Measurements from ENCODE around the gene SLC22A2. TPM values are rescaled to one million over a fixed set of nuclear protein-coding genes. Genes with fewer than 3 reads are reported as not detected.
"Not testable (repeated sequence)": the region's sequence is repeated elsewhere in the genome, so short reads cannot be mapped to it uniquely, and the experiment has no call there.

Gene SLC22A2
- not detected for total RNA-seq

DNA sequence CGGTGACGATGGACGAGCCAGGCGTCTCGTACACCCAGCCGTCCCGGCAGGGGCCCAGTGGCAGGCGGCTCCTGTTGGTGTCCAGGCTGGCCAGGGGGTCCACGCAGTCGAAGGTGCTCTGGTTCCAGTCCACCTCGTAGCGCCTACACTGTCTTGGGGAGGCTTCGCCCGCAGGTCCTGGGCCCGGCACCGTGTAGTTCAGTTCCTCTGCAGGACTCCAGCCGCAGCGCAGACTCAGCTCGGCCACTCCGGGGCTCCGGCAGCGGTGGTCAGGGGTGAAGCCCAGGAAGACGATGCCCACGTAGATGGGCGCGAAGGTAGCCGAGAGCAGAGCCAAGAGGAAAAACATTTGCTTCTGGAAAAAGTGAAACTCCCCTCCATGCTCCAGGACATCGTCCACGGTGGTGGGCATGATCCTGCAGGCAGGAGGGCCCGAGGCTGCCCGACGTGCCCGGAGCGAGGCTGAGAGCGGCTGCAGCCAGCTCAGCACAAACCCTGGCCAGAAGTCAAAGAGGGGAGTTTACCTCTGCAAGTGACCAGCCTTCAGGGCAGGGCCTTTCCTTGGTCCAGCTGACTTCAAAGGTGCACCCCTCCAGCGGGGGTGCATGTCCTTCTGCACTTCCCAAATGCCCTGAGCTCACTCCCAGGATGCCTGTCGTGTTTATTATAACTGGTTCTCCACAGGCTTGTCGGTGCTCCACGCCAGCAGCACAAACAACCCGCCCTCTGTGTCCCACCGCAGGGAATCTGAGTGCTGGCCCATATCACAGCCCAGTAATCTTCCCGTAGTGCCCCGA is at the start of gene SLC22A2:
Gene SLC22A2 (minus strand): TSS at position 476 of the 797 bp plus-strand sequence. CDS start 64 bp downstream, at position 412.
- Mint-ChIP-seq H3K27ac (no peak within 1 kb of the TSS), H3K27me3 (peaks cover 22% of the 10 kb centered on the region), H3K9me3 (no peaks in the 10 kb centered on the region), H3K36me3 (ENCODE audit: low read depth) (no peaks in the 10 kb centered on the region), H3K4me1 (no peaks in the 10 kb centered on the region), H3K4me3 (no peak within 1 kb of the TSS)
- ATAC-seq (replicated peaks) = no peak

DNA sequence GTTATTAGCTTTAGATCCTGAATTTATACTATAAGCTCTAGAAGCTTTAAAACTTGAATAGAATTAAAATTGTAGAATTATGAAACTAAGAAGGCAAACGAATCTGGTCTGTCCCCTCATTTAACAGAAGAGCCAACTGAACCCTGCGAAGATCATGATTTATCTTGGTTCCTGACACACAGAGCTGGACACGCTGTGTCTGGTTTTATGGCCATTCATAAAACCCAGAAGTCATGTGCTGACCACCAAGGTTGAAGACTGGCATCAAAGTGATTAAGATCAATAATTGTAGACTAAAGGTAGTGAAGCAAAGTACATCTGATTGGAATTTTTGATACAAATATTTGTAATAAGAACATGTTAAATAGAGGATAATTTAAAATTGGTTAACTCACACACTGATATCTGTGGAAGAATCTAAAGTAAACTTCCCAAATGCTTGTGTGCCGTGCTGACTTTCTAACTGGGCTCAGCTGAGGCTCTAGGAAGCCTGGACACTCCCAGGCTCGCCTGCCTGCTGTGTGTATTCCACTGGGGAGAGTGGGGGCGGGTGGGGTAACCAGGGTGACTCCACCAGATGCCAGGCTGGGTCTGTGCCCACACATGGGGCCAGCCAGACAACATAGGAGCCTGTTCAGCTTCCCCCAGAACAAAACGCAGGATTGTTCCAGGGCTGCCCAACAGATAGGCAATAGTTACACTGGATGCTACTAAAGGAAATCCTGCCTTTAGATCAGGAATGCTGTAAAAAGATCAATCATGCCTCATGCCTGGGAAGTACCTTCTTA is 47.5 kb upstream of the SLC22A2 start:
- Mint-ChIP-seq H3K36me3 (ENCODE audit: low read depth) (no peaks in the 10 kb centered on the region), H3K27me3 (peaks cover 16% of the 10 kb centered on the region), H3K27ac (no peak overlapping the region), H3K9me3 (peaks cover 7% of the 10 kb centered on the region), H3K4me3 (no peak overlapping the region), H3K4me1 (no peaks in the 10 kb centered on the region)
- no peak for ATAC-seq (replicated peaks)

DNA sequence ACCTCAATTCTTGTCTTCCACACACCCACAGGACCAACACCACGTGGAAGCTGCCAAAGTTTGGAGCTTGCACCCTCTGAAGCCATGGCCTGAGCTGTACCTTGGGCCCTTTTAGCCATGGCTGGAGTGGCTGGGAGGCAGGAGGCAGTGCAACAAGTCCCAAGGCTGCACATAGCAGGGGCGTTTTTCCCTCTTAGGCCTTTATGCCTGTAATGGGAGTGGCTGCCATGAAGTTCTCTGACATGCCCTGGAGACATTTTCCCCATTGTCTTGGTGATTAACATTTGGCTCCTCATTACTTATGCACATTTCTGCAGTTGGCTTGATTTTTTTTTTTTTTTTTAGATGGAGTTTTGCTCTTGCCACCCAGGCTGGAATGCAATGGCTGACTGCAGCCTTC is 45.2 kb upstream of the SLC22A2 start:
- Mint-ChIP-seq H3K36me3 (ENCODE audit: low read depth) (no peaks in the 10 kb centered on the region), H3K27ac (no peak overlapping the region), H3K9me3 (no peaks in the 10 kb centered on the region), H3K4me3 (no peak overlapping the region), H3K27me3 (peaks cover 14% of the 10 kb centered on the region), H3K4me1 (no peaks in the 10 kb centered on the region)
- no peak for ATAC-seq (replicated peaks)

DNA sequence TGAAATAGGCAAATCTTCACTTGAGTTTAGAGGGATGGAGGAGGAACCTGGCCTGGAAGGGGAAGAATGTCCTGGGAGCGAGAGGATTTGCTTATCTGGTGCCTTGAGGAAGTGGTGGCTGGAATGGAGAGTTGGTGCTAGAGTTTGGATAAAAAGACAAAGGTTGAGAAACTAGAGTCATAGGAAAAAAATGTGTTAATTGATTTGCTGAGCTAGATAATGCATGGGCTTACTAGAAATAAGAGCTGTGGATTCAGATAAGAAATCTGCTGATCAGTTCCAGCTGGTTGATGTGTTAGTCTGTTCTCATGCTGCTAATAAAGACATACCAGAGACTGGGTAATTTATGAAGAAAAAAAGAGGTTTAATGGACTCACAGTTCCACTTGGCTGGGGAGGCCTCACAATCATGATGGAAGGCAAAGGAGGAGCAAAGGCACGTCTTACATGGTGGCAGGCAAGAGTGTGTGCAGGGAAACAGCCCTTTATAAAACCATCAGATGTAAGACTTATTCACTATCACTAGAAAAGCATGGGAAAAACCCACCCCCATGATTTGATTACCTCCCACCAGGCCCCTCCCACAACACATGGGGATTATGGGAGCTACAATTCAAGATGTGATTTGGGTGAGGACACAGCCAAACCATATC is 43.9 kb upstream of the SLC22A2 start:
- ATAC-seq (replicated peaks); H3K27ac Mint-ChIP-seq; H3K9me3 Mint-ChIP-seq: not testable (repeated sequence)

DNA sequence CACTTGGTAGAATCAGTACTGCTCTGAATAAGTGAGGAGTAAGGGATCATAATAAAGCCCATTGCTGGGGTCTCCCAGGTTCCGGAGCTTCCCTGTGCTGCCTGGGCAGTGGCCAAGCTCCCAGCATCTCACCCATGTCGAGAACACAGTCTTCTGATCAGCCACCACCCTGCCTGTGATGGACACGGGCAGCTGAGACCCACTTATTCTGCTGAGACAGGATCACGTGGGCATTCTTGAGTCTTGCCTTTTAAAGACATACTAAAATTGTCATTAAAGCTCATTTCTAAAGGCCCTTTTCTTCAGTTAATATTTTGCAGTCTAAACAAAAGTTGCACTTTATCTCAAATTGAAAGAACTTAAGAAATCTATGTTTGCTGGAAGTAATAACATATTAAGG is 42.7 kb upstream of the SLC22A2 start:
- H3K27me3 Mint-ChIP-seq = peaks cover 10% of the 10 kb centered on the region
- H3K4me3 Mint-ChIP-seq = no peak overlapping the region
- H3K27ac Mint-ChIP-seq = no peak overlapping the region
- ATAC-seq (replicated peaks) = no peak
- no peaks in the 10 kb centered on the region for H3K9me3 Mint-ChIP-seq
- H3K36me3 Mint-ChIP-seq (ENCODE audit: low read depth) = no peaks in the 10 kb centered on the region
- H3K4me1 Mint-ChIP-seq = no peaks in the 10 kb centered on the region

More for the DNA sequence above, 43.9 kb upstream of the SLC22A2 start:
- H3K4me1 Mint-ChIP-seq; H3K36me3 Mint-ChIP-seq (ENCODE audit: low read depth); H3K4me3 Mint-ChIP-seq: not testable (repeated sequence)
- H3K27me3 Mint-ChIP-seq = peaks cover 14% of the 10 kb centered on the region

DNA sequence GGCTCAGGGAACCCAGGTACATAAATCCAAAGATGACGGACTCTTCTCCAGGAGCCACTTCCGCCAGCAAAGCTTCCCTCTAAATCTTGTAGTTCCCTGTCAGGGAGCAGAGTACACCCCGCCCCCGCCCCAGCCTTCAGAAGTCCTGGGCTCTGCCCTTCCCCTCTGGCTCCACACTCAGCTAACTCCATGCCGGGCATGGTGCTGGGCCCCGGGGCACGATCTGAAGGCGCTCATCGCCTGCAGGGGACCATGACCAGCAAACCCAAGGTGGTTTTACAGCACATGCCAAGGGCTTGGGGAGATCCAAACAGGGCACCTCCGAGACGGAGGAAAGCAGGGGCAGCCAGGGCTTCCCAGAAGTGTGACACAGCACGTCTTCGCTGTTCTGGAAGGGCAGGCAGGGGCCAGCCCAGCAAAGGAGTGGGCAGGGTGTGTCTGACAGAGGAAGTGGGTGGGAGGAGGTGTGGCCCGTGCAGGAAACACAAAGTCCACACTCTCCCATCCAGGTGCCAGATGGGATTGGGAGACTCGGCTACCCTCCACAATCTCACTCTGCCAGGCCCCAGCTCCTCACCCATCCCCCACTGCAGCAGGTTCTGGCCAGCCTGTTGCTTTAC is 41.6 kb upstream of the SLC22A2 start:
- Mint-ChIP-seq H3K9me3 (no peaks in the 10 kb centered on the region), H3K4me3 (no peak overlapping the region), H3K27ac (no peak overlapping the region), H3K36me3 (ENCODE audit: low read depth) (no peaks in the 10 kb centered on the region), H3K27me3 (peaks cover 9% of the 10 kb centered on the region), H3K4me1 (no peaks in the 10 kb centered on the region)
- no peak for ATAC-seq (replicated peaks)

DNA sequence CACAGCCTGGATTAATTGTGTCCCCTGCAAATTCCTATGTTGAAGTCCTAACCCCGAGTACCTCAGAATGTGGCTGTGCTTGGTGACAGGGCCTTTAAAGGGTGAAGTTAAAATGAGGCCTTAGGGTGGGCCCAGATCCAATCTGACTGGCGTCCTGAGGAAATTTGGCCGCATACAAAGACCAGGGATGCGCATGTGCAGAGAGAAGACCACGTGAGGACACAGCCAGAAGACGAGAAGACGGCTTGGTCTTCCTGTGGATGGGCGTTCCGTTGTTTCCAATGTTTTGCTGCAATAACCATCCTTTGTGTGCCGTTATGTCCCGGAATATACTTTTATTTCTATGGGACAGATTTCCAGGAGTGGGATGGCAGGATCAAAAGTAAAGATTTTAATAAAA is 40.9 kb upstream of the SLC22A2 start:
- no peak overlapping the region for H3K27ac Mint-ChIP-seq
- H3K4me3 Mint-ChIP-seq = no peak overlapping the region
- H3K9me3 Mint-ChIP-seq = no peaks in the 10 kb centered on the region

DNA sequence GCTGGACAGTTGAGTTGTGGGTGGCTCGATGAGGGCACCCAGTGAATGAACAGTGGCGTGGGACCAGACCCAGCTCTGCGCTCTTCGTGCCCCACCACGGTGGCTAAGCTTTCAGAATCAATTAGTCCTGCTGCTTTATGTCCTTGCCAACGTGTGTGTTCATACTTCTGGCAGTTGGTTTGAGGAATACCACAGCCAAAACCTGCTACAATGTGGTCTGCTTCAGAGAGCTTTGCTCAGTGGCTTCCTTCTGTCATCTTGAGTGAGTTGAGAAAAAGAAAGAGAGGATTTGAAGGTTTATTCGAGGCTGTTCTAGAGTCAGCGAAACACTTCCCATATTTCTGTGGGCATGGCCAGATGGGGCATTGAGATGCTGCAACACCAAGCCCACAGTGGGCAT is 39.5 kb upstream of the SLC22A2 start:
- Mint-ChIP-seq H3K4me1 (no peaks in the 10 kb centered on the region), H3K4me3 (no peak overlapping the region), H3K36me3 (ENCODE audit: low read depth) (no peaks in the 10 kb centered on the region), H3K27me3 (no peaks in the 10 kb centered on the region), H3K9me3 (no peaks in the 10 kb centered on the region), H3K27ac (no peak overlapping the region)
- no peak for ATAC-seq (replicated peaks)

More for the DNA sequence above, 40.9 kb upstream of the SLC22A2 start:
- no peaks in the 10 kb centered on the region for H3K36me3 Mint-ChIP-seq (ENCODE audit: low read depth)
- H3K27me3 Mint-ChIP-seq = peaks cover 4% of the 10 kb centered on the region
- no peak for ATAC-seq (replicated peaks)
- H3K4me1 Mint-ChIP-seq = no peaks in the 10 kb centered on the region

DNA sequence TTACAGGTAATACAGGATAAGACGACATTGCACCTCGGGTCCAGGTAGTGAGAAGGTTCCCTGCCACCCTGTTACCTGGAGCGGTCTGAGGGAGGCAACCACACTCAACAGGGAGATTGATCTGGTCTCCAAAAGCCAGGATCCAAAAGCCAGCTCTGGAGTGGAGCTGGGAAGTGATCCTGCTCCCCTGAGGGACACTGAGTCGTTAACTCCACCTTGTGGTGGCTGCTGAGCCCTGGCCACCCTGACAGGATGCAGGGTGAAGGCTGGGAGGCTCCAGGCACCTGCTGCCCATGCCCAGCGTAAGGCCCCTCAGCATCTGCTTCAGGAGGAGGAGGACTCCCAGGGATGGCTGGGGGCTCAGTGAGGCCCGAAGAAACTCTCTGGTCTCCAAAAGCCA is 38.7 kb upstream of the SLC22A2 start:
- ATAC-seq (replicated peaks) = no peak
- no peaks in the 10 kb centered on the region for H3K4me1 Mint-ChIP-seq
- H3K9me3 Mint-ChIP-seq = no peaks in the 10 kb centered on the region

DNA sequence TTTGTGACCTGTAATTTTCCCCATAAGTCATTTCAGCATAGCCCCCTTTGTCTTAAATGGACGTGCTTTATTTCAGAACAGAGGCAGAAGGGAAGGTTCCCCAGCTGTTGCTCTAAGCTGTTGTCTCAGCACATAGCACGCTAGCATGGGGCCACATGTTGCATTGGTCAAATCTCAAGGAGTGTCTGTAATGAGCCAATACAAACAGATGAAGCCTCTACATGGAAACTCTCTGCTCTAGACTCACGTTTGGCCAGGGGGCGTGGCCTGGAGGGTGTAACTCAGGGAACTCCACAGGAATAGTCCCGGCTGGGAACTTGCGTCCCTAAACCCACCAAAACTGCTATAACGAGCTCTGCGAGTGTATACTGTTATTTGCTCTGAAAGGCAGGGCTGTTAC is 35.2 kb upstream of the SLC22A2 start:
- no peak overlapping the region for H3K4me3 Mint-ChIP-seq
- H3K27ac Mint-ChIP-seq = no peak overlapping the region
- no peaks in the 10 kb centered on the region for H3K36me3 Mint-ChIP-seq (ENCODE audit: low read depth)
- H3K9me3 Mint-ChIP-seq = no peaks in the 10 kb centered on the region
- ATAC-seq (replicated peaks) = no peak
- no peaks in the 10 kb centered on the region for H3K4me1 Mint-ChIP-seq
- H3K27me3 Mint-ChIP-seq = peaks cover 15% of the 10 kb centered on the region

More for the DNA sequence above, 38.7 kb upstream of the SLC22A2 start:
- H3K27me3 Mint-ChIP-seq = no peaks in the 10 kb centered on the region
- no peaks in the 10 kb centered on the region for H3K36me3 Mint-ChIP-seq (ENCODE audit: low read depth)
- no peak overlapping the region for H3K27ac Mint-ChIP-seq
- H3K4me3 Mint-ChIP-seq = no peak overlapping the region

DNA sequence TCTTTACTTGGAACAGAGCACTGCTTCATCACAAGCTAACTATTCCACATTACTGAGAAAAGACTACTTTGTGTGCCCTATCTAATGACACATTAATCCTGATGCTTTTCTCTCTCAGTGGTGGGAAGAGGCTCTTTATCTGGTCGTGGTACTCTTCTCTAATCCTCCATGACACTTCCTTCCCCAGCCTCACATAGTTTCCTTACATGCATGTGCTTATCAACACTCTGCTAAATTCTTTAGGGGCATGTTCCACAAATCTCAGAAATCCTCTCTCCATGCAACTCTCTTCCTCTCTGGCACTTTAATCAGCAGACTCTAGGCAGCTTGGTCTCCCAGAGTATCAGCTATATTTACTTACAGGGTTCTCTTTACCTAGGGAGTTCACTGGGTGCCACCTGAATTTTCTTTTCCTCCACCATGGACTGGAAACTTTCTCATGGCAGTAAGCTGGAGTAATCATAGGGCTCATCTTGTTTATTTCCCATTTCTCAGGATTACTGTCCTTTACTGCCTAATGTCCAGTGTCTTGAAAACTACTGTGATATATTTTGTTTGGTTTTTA is 27.0 kb upstream of the SLC22A2 start:
- Mint-ChIP-seq H3K9me3 (no peaks in the 10 kb centered on the region), H3K27ac (no peak overlapping the region), H3K4me3 (no peak overlapping the region), H3K4me1 (no peaks in the 10 kb centered on the region), H3K36me3 (ENCODE audit: low read depth) (no peaks in the 10 kb centered on the region), H3K27me3 (peaks cover 40% of the 10 kb centered on the region)
- no peak for ATAC-seq (replicated peaks)

DNA sequence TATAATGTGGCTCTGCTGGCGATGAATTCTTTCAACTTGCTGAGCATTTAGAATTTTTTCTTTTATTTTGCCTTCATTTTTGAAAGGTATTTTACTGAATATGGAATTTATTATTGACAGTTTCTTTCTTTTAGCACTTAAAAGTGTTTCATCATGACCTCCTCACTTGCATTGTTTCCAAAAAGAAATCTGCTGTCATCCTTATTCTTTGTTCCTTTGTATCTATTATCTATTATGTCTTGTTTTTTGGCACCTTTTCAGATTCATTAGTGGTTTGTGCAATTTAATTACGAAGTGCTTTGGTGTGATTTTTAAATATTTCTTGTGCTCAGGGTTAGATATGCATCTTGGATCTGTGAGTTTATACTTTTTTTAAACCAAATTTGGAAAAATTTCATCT is 26.0 kb upstream of the SLC22A2 start:
- Mint-ChIP-seq H3K4me1 (no peaks in the 10 kb centered on the region), H3K4me3 (no peak overlapping the region), H3K36me3 (ENCODE audit: low read depth) (no peaks in the 10 kb centered on the region), H3K9me3 (no peaks in the 10 kb centered on the region), H3K27me3 (peaks cover 36% of the 10 kb centered on the region), H3K27ac (no peak overlapping the region)
- ATAC-seq (replicated peaks) = no peak

DNA sequence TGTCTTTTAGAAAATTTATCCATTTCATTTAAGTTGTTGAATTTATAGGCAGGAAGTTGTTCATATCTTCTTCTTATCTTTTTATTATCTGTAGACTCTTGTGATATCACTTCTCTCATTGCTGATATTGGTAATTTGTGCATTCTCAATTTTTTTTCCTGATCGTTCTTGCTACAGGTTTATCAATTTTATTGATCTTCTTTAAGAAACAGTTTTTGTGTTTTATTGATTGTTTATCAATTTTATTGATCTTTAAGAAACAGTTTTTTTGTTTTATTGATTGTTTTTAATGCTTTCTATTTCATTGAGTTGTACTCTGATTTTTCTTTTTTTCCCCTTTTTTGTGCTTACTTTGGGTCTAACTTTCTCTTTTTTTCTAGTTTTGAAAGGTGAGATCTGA is 23.8 kb upstream of the SLC22A2 start:
- Mint-ChIP-seq H3K4me3 (no peak overlapping the region), H3K9me3 (no peaks in the 10 kb centered on the region), H3K27ac (no peak overlapping the region), H3K4me1 (no peaks in the 10 kb centered on the region), H3K27me3 (peaks cover 25% of the 10 kb centered on the region), H3K36me3 (ENCODE audit: low read depth) (no peaks in the 10 kb centered on the region)
- no peak for ATAC-seq (replicated peaks)

DNA sequence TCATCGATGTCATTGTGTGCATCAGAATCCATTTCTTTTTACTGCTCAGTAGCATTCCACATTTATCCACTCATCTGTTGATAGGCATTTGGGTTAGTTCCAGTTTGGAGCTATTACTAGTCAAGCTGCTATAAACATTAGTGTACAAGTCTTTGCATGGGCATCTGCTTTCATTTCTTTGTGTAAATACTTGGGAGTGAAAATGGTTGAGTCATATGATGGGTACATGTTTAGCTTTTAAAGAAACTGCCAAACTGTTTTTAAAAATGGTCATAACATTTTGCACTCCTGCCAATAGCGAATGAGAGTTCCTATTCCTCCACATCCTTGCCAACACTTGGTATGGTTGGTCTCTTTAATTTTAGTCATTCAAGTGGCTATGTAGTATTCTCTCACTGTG is 21.2 kb upstream of the SLC22A2 start:
- no peak for ATAC-seq (replicated peaks)
- H3K27me3 Mint-ChIP-seq = peaks cover 8% of the 10 kb centered on the region
- H3K36me3 Mint-ChIP-seq (ENCODE audit: low read depth) = no peaks in the 10 kb centered on the region
- H3K27ac Mint-ChIP-seq = no peak overlapping the region
- H3K9me3 Mint-ChIP-seq = no peaks in the 10 kb centered on the region
- no peak overlapping the region for H3K4me3 Mint-ChIP-seq
- no peaks in the 10 kb centered on the region for H3K4me1 Mint-ChIP-seq
